RKO (cell line): ENCODE measurements around the gene GPC5.
"Not testable (repeated sequence)": the region's sequence is repeated elsewhere in the genome, so short reads cannot be mapped to it uniquely, and the experiment has no call there.

Source experiments
- DNase-seq: peaks from one replicate; pipeline ENCODE4 v3.0.0-alpha.2; 2016; ENCODE audit warnings: low spot score

GPC5 gene

GRCh38 chr13:92745258-92745657, 1346.8 kb downstream of the GPC5 start:
- DNase-seq, result no peak

DNA sequence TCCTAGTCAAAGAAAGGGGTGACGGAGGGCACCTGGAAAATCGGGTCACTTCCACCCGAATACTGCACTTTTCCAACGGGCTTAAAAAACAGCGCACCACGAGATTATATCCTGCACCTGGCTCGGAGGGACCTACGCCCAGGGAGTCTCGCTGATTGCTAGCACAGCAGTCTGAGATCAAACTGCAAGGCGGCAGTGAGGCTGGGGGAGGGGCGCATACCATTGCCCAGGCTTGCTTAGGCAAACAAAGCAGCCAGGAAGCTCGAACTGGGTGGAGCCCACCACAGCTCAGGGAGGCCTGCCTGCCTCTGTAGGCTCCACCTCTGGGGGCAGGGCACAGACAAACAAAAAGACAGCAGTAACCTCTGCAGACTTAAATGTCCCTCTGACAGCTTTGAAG, 1354.3 kb downstream of the GPC5 start:
- not testable (repeated sequence) for DNase-seq

GRCh38 chr13:92761710-92762109, 1363.3 kb downstream of the GPC5 start:
- no peak for DNase-seq

DNA sequence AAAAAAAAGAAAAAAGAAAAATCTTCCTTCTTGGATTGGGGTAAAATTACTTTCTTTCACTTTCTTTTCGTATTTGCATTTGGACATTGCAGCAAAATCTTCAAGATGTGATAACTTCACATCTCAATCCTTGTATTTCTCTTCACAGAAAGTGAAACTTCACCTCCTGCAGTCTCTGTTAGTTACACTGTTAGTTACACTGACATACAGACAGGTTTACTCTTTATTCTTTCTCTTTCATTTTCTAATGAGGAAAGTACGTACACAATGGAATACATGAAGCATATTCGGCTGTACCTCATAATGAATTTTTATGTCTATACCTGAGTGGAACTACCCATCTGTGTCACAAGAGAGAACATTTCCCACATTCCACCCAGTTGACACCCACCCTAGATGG, 1369.0 kb downstream of the GPC5 start:
- no peak for DNase-seq

DNA sequence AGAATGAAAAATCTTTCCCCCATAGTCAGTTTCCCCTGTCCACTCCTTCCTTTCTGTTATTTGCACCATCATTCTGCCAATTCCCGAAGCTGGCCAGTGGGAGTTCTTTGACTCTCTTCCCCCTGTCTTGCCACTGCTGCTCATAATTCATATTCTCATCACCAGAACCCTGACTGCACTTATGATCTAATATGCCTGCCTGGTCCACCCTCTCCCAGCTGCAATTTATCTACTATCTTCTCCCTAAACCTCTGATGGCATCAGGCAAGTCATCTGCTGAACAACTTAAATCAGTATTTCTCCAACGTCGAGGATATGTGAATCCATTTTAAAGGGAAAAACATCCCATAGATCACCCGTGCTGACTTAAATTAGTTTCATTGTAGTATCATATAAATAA, 1370.2 kb downstream of the GPC5 start:
- no peak for DNase-seq

DNA sequence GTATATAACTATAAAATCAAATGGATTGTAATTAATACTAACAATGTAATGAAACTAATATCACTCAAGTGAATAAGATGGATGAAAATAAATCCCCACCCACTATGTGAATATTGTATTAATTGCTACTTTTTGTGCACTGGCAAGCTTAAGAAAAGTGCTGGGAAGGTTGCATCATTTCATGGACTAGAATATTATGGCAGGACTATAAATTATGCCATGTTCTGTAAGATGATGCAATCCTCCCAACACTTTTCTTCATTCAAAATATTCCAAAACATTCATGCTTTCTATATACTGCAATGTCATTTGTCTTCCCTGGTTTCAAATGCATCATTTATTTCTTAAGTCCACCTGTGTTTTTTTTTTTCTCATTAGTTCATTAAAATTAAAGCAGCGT, 1370.6 kb downstream of the GPC5 start:
- DNase-seq, result peak; percentile 4

- DNase-seq, result no peak
These were observed 1377.2 kb downstream of the GPC5 start for GRCh38 chr13:92775658-92776057.

- DNase-seq, result no peak
These were observed 1383.7 kb downstream of the GPC5 start for GRCh38 chr13:92781965-92782690.

GRCh38 chr13:92802776-92803175, 1404.4 kb downstream of the GPC5 start:
- DNase-seq, result no peak

- DNase-seq, result no peak
These were observed 1405.9 kb downstream of the GPC5 start for GRCh38 chr13:92804346-92804745.

GRCh38 chr13:92804926-92805325, 1406.5 kb downstream of the GPC5 start:
- DNase-seq, result no peak

- DNase-seq, result no peak
These were observed 1407.3 kb downstream of the GPC5 start for GRCh38 chr13:92805766-92806165.

DNA sequence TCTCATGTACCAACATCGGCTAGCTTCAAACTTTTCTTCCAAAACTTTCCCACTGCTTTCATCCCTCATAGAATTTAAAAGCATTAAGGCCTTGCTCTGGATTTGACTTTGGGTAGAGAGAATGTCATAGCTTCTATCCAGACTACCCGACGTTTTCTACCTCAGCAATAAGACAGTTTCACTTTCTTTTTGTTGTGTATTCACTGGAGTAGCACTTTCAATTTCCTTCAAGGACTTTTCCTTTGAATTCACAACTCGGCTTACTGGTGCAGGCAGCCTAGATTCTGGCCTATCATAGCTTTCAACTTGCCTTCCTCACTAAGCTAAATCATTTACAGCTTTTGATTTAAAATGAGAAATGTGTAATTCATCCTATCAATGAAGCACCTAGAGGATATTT, 1407.8 kb downstream of the GPC5 start:
- DNase-seq, result peak; percentile 12

- DNase-seq, result no peak
These were observed 1408.9 kb downstream of the GPC5 start for GRCh38 chr13:92807353-92807752.

DNA sequence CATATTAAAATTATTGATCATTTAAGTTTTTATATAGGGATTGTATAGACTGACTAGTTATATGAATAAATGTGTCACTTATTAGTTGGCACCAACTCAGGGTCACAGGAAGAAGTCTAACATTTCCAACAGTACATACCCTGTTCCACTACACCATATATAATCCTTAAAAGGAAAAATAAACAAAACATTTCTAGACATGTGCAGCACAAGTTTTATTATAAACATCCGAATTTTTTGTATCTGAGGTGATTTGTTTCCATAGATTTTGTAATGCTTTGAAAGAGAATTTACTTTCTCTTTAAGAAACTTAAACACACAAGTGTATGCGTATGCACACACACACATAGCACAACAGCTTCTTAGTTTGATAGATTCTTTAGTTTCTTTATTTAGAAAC, 1409.5 kb downstream of the GPC5 start:
- DNase-seq, result no peak

- no peak for DNase-seq
These were observed 1422.9 kb downstream of the GPC5 start for GRCh38 chr13:92821324-92821723.

- no peak for DNase-seq
These were observed 1424.6 kb downstream of the GPC5 start for GRCh38 chr13:92823059-92823458.

DNA sequence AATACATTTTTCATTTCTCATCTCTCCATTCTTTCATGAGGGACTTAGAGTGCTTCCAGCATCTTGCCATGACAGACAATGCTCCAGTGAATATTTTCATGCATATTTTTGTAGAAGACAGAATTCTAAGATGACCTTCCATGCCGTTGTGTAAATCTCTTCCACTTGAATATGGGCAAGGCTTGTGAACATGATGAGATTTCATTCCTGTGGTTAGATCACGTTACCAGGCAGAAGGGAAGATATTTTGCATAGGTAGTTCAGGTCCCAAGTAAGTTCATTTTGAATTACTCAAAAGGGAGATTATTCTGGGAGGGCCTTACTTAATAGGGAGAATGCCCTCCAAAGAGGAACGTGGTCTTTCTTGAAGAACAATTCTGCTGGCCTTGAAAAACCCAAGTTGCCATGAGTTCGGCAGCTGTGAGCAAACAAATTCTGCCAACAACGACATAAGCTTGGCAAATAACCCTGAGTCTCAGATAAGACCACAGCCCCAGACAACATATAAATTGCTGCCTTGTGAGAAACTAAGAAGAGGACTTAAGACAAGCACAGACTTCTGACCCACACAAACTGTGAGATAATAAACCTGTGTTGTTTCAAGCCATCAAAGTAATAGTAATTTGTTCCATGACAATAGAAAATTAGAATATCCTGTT, 1427.6 kb downstream of the GPC5 start:
- DNase-seq, result no peak

DNA sequence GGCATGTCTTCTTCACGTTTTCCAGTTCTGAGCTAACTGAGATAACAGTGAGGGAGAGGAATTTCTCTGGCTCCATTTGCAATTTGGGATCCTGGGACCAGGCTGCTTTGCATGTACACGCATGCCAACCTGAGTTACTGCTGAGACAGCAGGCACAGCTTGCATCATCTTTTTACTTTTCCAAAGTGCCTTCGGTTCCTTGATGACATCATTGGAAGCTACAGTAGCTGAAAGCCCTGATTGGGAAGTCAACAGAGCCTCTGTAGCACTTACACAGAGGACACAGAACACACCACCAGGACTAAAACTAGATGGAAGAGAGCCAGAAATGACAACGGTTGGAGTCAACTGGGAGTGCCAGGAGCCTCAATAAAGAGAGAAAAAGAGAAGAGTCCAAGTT, 1429.1 kb downstream of the GPC5 start:
- DNase-seq, result no peak

- no peak for DNase-seq
These were observed 1431.5 kb downstream of the GPC5 start for GRCh38 chr13:92829930-92830329.

DNA sequence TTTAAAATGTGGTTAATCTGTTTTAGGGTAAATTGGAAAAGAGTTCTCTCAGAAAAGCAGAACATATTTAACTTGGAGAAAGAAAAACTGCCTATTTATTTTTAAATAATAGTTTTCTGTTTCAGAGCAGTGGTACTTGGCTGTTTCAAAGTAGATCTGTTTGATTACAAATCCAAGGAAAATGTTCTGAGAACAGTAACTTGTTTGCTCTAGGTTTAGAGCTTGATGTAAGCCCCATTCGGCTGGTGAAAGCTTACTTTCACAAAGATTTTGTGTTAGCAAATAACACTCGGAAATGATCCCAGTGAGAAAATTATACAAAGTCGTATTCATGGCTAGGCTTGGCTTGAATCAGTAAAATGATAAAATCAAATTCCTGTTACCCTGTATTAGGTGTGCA, 1432.4 kb downstream of the GPC5 start:
- DNase-seq, result no peak

DNA sequence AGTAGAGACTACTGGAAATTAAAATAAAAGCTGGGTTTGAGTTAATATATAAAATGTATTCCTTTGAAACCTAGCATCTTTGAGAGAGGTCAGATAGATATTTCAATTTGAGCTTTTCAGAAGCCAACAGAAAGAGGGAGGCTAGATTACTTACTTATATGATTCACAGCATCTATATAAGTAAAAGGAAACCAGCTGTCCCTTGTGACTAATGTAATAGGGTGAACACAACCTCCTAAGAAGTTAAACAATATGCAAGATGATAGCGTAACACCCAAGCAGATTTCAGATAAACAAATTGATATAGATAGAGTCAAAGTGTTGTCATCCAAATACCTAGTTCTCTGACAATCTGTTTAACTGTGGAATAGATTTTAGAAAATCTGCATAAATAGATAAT, 1434.7 kb downstream of the GPC5 start:
- DNase-seq, result no peak

- DNase-seq, result no peak
These were observed 1437.8 kb downstream of the GPC5 start for GRCh38 chr13:92836171-92836570.

GRCh38 chr13:92838786-92839185, 1440.4 kb downstream of the GPC5 start:
- DNase-seq, result peak; percentile 73
